Measurements from ENCODE around the gene CEP72. TPM values are rescaled to one million over a fixed set of nuclear protein-coding genes. Genes with fewer than 3 reads are reported as not detected.

Gene CEP72
- total RNA-seq, 1 donor from 2014 or later, result 0.32 TPM

- DNase-seq (ENCODE audit: low spot score in 2 of 2), result peak in 1 of 2 donors; percentile 54
These were observed 2.0 kb upstream of the CEP72 start for GRCh38 chr5:610011-610743.

GRCh38 chr5:610744-611730 lies 1.1 kb upstream of the CEP72 start:
- peak in 1 of 2 donors; percentile 46 for DNase-seq (ENCODE audit: low spot score in 2 of 2)
- no peaks in the 10 kb centered on the region for H3K9me3 ChIP-seq

More at GRCh38 chr5:610011-610743, 2.0 kb upstream of the CEP72 start:
- no peak overlapping the region for H3K4me3 ChIP-seq
- H3K36me3 ChIP-seq, result no peaks in the 10 kb centered on the region
- no peak for TF ChIP-seq CTCF (IDR thresholded peaks at IDR 0.05)
- H3K27ac ChIP-seq, result no peak overlapping the region
- intact Hi-C loops (cut with DNase I), result loop anchor here (10.0 kb wide), 2 partner anchors 55 to 165 kb away; partner anchors contain the start of gene EXOC3
- H3K4me1 ChIP-seq, result peaks cover 0 to 9% of the 10 kb centered on the region in 2 donors
- no peaks in the 10 kb centered on the region for H3K9me3 ChIP-seq
- no peaks in the 10 kb centered on the region for H3K27me3 ChIP-seq

GRCh38 chr5:612498-613424 lies 621 bp downstream of the CEP72 start:
- intact Hi-C loops (cut with DNase I), result loop anchor here (1.0 to 10.0 kb wide), 6 partner anchors 52 to 1186 kb away; partner anchors contain the start of genes EXOC3, MRPL36, TPPP and ZDHHC11B
- no peaks in the 10 kb centered on the region for H3K27me3 ChIP-seq
- peak overlapping the region; percentile 87 to 89 for H3K4me3 ChIP-seq
- H3K4me1 ChIP-seq, result peaks cover 0 to 9% of the 10 kb centered on the region in 2 donors
- no peaks in the 10 kb centered on the region for H3K9me3 ChIP-seq
- H3K36me3 ChIP-seq, result no peaks in the 10 kb centered on the region
- H3K27ac ChIP-seq, result no peak overlapping the region
- TF ChIP-seq CTCF (IDR thresholded peaks at IDR 0.05), result no peak
- DNase-seq (ENCODE audit: low spot score in 2 of 2), result peak in 1 of 2 donors; percentile 66

More at GRCh38 chr5:610744-611730, 1.1 kb upstream of the CEP72 start:
- Histone ChIP-seq H3K4me3 (peak overlapping the region; percentile 87 to 89), H3K27me3 (no peaks in the 10 kb centered on the region), H3K36me3 (no peaks in the 10 kb centered on the region), H3K27ac (no peak overlapping the region), H3K4me1 (peaks cover 0 to 9% of the 10 kb centered on the region in 2 donors)
- TF ChIP-seq CTCF (IDR thresholded peaks at IDR 0.05), result no peak
- intact Hi-C loops (cut with DNase I), result loop anchor here (1.0 to 10.0 kb wide), 3 partner anchors 54 to 281 kb away; partner anchors contain the start of genes BRD9, EXOC3 and TRIP13

- Histone ChIP-seq H3K4me3 (no peak overlapping the region), H3K27me3 (no peaks in the 10 kb centered on the region), H3K4me1 (peaks cover 0 to 9% of the 10 kb centered on the region in 2 donors), H3K27ac (no peak overlapping the region), H3K9me3 (no peaks in the 10 kb centered on the region), H3K36me3 (peaks cover 16 to 19% of the 10 kb centered on the region in 2 donors)
- peak in 1 of 2 donors; percentile 28 for DNase-seq (ENCODE audit: low spot score in 2 of 2)
- no peak for TF ChIP-seq CTCF (IDR thresholded peaks at IDR 0.05)
- intact Hi-C loops (cut with DNase I), result loop anchor here (10.0 kb wide), 2 partner anchors 48 to 172 kb away; partner anchors contain the start of gene EXOC3
These were observed 4.4 kb downstream of the CEP72 start for GRCh38 chr5:616484-617039.

All from ascending aorta (tissue), 2 donors.